HG03342 (cell line): ENCODE measurements around the gene CAPN5.

Experiments
- ATAC-seq: cut with Tn5 transposase; IDR thresholded peaks from one replicate; pipeline ENCODE4 v1.9.1; 2021; ENCODE audit warnings: mild to moderate bottlenecking, moderate library complexity; ENCODE audit not compliant: unreplicated experiment

Gene CAPN5

GRCh38 chr11:77129069-77129841, 62.5 kb downstream of the CAPN5 start:
- no peak for ATAC-seq

- ATAC-seq = no peak
Observed at GRCh38 chr11:77129842-77130756, 63.3 kb downstream of the CAPN5 start.

- no peak for ATAC-seq
Observed at GRCh38 chr11:77130763-77131513, 64.2 kb downstream of the CAPN5 start.

GRCh38 chr11:77131560-77131959, 64.8 kb downstream of the CAPN5 start:
- no peak for ATAC-seq

GRCh38 chr11:77135069-77135468, 68.3 kb downstream of the CAPN5 start:
- no peak for ATAC-seq

GRCh38 chr11:77136074-77136473, 69.3 kb downstream of the CAPN5 start:
- no peak for ATAC-seq

GRCh38 chr11:77136784-77137420, 70.1 kb downstream of the CAPN5 start:
- no peak for ATAC-seq

- ATAC-seq = no peak
Observed at GRCh38 chr11:77137421-77137820, 70.7 kb downstream of the CAPN5 start.

- ATAC-seq = no peak
Observed at GRCh38 chr11:77138106-77138649, 71.4 kb downstream of the CAPN5 start.

- no peak for ATAC-seq
Observed at GRCh38 chr11:77139201-77139600, 72.4 kb downstream of the CAPN5 start.

- ATAC-seq = no peak
Observed at GRCh38 chr11:77140231-77140851, 73.6 kb downstream of the CAPN5 start.

- no peak for ATAC-seq
Observed at GRCh38 chr11:77141034-77141433, 74.3 kb downstream of the CAPN5 start.

GRCh38 chr11:77141475-77141874, 74.7 kb downstream of the CAPN5 start:
- no peak for ATAC-seq

- ATAC-seq = no peak
Observed at GRCh38 chr11:77142091-77142975, 75.6 kb downstream of the CAPN5 start.

GRCh38 chr11:77143405-77144020, 76.7 kb downstream of the CAPN5 start:
- no peak for ATAC-seq

- no peak for ATAC-seq
Observed at GRCh38 chr11:77144196-77144856, 77.6 kb downstream of the CAPN5 start.

- no peak for ATAC-seq
Observed at GRCh38 chr11:77144857-77145428, 78.2 kb downstream of the CAPN5 start.
